Stomach (tissue), 4 donors: ENCODE results near the gene ANKS1B.

ENCODE experiments used
- CTCF ChIP-seq, 7 experiments: fragments of 450-650 bp in 4 of 7; fragments of 200-600 bp in 3 of 7; sonication (generic) in 3 of 7; IDR thresholded peaks; one replicate each; pipeline ENCODE4 v1.5.1; 2016 to 2019; ENCODE audit warnings: antibody characterized with exemption in 7 of 7, control low read depth in 2 of 7, mild to moderate bottlenecking in 1 of 7
- EP300 ChIP-seq: sonication (generic); formaldehyde crosslinking; IDR thresholded peaks from one replicate; pipeline ENCODE4 v1.6.1; 2017; ENCODE audit warnings: antibody characterized with exemption
- POLR2A ChIP-seq, 4 donors: fragments of 450-650 bp; IDR thresholded peaks; one replicate each; pipeline ENCODE4 v1.6.1; 2016; ENCODE audit warnings: antibody characterized with exemption in 4 of 4, control low read depth in 2 of 4, mild to moderate bottlenecking in 1 of 4, moderate library complexity in 1 of 4
- POLR2AphosphoS5 ChIP-seq, 3 donors: sonication (generic); formaldehyde crosslinking; IDR thresholded peaks; one replicate each; pipeline ENCODE4 v1.6.1; 2016; ENCODE audit warnings: antibody characterized with exemption in 3 of 3

- TF ChIP-seq CTCF (IDR thresholded peaks at IDR 0.05), result no peak
- no peak for TF ChIP-seq POLR2AphosphoS5 (IDR thresholded peaks at IDR 0.05)
- no peak for TF ChIP-seq EP300
- no peak for TF ChIP-seq POLR2A (IDR thresholded peaks at IDR 0.05)
Measured at GRCh38 chr12:99170037-99170436, 814.7 kb downstream of the ANKS1B start.
